T1000 (cell line): ENCODE results near the gene HOXA10.

Experiments used
- DNase-seq: peaks from one replicate; lab custom pipeline; 2025; ENCODE audit warnings: mixed read lengths; lab: John Stamatoyannopoulos, UW

The HOXA10 gene

DNA sequence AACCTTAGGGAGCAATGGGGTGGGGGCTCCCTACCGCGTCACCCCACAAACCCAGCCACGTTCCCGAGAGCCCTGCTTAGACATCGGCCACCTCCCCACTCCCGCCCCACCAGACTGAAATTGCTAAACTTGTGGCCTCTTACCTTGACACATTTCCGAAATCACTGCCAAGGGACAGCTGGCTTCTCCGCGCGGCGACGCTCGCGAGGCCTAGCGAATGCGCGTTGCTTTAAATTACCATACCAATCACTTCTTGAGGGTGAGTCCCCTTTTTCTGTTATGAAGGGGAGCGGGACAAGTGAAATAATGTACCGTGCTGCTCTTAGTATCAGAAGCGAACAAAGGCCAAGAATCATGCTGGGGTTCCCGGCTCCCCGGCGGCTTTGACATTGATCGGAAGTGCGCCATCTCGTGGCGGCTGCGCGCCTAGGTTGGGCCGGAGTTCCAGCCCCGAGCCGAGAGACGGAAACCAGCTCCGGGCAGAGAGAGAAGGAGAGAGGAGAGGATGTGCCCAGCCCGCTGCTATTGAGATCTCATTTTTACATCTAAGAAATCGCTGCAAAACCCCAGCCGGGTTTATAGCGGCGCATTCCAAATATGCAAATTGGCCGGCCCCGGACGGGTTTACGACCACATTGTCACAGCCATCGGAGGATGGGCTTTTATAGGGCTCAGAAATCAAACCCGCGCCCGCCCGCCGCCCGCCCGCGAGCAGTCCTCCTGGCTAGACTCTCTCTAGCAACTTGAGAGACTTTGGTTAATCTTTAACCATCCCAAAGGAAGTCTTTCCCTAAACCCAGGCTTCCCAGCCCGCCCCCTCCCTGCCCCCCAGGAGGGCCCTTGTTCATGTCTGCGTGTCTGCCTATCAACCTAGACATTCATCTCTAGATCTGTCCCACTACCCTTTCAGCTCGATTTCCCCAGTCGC, 5.6 kb upstream of the HOXA10 start:
- no peak for DNase-seq

DNA sequence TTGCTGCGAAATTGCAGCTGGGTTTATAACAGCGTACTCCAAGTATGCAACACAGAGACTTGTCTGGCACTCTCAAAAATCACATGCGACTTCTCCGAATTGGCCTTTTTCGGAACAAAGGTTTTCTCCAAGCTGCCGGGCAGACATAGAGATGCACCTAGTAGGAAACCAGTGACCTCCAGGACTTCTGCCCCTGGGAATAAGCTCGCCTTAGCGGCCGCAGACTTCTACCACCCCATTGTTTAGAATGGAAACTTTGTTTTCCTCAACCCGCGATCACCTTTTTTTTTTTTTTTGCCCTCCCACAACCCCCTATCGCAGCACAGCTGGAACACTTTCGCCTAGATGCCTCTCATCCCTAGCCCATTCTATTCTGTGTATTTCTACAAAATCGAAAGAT, 4.9 kb upstream of the HOXA10 start:
- no peak for DNase-seq

DNA sequence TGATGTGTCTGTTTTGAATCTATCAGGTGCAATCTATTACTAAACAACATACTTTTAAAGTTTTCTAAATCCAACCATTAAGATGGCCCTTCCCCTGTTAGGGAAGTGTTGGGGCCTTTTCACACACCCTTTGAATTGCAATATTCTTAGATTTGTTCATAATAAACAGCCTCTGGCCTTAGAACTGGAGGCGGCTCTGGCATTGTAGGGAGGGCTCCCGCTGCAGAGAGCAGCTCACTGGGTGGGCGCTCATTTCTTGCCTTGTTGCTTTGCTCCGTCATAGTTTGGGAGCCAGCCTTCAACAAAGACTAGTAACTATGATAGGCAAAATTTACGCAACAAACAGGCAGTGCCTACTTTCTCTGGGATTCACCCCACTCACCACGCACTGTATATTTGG, 4.2 kb upstream of the HOXA10 start:
- no peak for DNase-seq

DNA sequence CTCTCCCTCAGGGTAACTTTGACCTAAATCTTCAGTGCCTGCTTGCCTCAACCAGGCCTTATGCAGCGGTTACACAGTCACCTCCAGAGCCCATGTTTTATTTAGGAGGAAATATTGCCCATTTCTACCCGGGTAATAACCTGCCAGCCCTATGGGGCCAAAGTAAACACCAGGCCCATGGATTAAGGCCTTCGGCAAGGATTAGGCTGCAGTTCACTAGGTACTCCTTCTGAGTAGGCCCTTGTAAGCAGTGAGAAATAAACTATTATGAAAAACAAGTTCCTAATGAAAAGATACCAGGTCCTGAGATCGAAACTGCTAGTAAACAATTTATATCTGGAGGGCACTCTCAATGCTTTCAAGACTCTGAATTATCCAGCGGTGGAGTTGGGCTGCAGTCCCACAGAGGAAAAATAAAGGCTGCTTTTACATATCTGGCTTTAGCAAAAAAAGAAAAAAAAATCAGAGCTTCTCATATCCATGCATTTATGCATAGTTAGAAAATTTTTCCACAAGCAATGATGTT, 3.7 kb upstream of the HOXA10 start:
- no peak for DNase-seq

DNA sequence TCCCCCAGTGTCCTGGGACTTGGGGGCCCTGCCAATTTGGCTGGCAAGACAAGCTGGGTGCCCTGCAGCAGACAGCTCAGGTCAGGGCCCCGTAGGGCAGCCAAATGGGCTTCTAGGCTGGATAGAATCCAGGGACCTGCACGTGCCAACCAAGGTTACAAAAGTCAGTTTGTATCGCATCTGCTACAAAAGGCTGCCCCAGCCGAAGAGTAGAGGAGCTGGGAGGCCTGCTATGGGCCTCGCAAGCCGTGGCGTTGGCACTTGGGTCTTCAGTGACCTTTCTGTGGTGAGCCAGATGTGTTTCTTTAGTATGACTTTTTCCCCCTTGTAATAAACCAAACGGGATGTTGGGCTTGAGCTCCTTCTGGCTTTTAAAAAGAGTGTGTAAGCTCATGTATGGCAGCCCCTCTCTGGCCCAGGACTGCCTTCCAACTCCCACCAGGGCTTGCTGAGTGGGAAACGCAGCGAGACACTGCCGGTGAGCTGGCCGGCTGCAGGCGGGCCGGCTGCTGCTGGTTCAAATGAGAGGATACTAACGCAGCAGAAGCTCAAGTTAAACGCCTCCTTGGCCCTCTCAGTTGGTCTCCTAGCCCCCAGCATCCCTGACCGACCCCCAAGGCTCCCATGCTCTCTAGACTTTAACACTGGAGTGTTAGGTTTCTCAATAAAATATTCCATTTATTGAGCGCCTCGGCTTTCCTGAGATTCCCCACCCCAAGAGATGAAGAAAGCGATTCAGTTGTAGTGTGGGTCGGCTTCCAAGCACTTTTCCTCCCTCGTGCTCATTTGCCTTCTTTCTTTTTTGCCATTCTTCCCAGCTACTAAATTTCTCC, 3.1 kb upstream of the HOXA10 start:
- DNase-seq = no peak

DNA sequence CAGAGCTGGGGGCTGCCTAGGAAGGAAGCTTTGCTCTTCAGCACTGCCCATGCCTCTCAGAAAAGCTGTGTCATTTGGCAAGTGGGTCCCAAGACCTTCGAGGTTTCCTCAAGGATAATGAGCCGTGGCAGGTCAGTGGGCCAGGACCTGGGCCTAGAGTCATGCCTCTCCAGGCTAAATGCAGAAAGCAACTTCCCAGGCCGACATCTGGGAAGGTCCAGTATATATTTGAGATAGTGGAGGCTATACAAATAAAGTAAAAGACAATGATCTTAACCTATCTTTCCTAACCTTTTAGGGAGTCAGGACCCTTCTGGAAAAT, 2.4 kb upstream of the HOXA10 start:
- DNase-seq = no peak

DNA sequence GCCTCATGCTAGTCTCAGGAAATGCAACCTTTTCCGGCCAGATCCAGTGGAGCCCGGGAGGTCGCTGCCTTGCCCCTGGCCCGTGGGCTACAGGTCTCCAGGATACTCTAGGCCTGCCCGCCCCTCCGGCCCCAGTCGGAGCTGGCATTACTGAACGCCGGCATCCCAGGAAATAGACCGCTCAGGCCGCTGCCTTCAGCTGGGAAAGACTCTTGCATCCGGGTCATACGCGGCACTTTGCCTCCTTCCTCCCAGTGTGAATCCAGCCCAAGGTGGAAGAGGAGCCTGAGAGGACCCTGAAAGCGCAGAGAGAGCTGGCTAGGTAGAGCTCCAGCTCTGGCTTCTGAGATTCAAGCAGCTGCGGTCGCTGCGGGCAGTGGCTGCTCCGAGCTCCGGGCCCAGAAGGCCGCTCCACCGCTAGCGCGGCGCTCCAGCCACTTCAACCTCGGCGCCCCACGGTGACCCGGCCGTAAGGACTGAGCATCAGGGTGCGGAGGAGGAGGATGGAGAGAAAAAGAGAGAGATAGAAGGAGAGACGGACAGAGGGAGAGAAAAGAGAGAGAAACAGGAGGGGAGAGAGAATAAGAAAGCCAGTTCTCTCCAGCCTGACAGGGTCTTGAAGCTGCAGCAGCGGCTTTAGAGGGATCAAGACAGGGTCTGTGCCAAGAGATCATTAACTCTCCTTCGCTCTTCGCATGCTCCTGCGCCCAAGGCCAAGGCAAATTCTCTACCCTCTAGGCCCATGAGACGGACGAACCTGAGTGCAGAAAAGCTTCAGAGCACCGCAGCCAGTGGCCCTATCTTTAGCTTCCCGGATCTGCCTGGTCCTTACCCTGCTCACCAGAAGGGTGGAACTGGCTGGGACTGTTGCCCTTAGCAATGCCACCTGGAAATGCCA, 1.8 kb upstream of the HOXA10 start:
- DNase-seq = no peak

DNA sequence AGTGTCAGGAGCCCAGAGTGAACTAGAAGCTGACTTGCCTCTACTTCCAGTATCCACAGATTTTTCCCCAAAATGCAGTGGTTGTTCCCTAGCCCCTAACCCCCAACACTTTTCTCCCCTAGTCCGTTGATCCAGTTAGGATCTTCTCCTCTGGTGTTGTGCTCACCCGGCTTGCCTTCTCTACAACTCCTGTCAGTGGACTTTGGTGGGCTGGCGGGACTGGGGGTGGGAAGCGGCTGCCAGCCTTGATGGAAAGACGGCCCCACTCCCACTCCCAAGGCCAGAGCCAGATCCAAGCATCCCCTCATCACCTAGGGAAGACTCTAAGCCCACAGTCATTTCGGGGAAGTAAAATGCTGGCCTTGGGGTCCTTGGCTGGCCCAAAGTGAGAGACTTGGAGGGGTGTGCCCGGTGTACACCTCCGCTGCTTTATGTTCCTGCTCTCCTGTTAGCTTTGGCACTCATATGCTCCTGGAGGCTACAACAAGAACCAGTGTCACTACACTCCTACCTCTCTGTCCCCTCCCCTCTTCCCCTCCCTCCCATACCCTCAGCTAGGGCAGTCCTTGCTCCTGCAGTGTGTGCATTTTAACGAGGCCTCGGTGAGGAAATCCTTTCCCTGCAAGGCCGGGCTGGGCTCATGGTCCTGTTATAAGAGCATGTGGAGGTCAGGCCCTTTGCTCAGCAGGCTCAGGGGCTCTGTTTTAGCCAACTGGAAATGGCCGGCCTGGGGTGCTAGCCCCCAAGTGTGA, 930 bp upstream of the HOXA10 start:
- DNase-seq = no peak

DNA sequence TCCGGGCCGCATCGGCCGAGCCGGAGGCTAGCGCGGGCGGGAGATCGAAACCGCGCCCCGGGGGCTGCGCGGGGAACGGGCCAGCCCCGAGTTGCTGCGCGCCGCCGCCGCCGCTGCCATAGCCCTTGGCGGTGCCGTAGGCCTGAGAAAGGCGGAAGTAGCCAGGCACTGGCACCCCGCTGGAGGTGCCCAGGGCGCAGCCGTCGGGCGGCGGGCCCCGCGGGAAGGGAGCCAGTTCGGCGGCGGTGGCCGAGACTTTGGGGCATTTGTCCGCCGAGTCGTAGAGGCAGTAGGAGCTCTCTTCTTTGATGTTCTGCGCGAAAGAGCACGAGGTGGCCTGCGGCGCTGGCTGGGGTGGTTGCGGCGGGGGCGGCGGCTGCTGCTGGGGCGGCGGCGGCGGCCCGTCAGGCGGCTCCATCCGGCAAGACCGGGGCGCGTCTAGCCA, 587 bp downstream of the HOXA10 start:
- peak; percentile 59 for DNase-seq

DNA sequence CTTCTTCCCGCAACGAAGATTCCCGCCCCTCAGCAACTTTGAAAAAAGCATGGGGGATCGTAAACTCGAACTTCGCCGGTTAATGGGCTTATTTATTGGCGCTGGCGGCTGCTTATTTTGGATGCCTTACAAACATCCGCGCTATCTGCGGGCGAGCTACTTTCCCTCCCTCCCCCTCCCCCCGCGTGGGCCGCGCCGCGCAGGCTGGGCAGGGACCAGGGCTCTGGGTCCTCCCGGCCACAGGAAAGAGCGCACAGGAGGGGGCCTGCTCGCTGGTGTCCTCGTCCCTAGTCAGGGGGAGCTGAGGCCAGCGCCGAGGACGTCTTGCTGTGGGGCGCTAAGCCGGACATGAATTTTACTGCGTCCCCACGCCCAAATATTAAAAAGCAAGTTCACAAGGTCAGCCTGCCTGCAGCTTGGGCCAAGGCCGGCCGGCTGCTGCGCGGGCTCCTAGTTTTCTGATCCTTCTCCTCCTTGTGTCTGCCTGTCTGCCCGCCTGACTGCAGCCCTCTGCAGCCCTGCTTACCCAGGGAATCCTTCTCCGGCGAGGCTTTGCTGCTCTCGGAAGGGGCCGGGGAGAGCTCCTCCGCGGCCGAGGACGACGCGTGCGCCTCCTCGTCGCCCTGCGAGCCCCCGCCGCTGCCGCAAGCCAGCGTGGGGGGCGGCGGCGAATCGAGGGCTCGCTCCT, 1.2 kb downstream of the HOXA10 start:
- peak; percentile 61 for DNase-seq

DNA sequence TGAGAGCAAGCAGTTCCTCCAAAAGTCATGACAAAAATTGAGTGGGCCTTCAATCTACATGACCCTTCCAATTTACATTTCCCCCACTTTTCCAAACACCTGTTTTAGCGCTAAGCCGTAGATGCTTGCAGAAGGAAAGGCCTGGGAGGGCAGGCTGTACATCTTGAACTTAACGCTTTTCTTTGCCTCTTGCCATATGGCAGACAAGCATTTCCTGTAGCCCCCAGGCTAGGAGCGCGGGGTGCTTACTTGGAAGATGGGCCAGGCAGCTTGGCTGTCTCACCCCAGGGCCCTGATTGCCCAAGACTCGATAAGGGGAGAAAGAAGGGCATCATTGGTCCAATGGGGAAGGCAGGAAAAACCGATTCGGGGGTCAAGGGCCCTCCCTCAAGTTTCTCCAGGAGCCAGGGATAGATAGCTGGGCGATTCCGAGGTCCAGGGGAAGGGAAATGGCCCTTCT, 1.8 kb downstream of the HOXA10 start:
- DNase-seq = no peak

DNA sequence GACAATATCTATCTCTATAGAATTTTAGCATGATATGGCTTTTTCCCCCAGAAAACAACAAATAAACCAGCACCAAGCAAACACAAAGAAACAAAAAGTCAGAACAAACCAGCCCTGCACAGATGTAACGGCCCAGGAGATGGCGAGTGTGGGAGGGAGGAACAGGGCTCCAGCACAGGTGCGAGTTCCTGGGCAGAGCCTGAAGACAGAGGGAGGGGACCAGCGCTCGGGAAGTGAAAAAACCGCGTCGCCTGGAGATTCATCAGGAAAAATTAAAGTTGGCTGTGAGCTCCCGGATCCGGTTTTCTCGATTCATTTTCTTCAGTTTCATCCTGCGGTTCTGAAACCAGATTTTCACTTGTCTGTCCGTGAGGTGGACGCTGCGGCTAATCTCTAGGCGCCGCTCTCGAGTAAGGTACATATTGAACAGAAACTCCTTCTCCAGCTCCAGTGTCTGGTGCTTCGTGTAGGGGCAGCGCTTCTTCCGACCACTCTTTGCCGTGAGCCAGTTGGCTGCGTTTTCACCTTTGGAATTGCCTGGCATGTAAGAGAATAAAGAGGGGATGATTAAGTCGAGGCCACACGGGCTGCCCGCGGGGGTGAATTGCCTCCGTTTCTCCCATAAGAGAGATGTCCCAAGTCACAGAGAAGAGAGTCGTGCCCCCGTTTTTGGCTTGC, 2.3 kb downstream of the HOXA10 start:
- DNase-seq = no peak

DNA sequence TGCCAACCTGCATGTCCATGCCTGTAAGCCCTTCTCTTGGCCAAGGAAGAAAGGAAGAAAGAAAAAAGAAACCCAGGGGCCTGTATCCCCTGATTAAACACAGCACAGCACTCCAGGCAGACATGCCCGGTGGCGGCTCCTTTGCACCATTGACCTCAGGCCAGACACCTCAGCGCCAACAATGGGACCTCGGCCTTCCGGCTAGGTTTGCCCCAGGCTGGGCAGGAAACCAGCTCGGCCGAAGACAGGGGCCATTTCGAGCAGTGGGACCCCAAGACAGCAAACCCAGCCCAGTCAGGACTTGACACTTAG, 2.8 kb downstream of the HOXA10 start:
- no peak for DNase-seq

DNA sequence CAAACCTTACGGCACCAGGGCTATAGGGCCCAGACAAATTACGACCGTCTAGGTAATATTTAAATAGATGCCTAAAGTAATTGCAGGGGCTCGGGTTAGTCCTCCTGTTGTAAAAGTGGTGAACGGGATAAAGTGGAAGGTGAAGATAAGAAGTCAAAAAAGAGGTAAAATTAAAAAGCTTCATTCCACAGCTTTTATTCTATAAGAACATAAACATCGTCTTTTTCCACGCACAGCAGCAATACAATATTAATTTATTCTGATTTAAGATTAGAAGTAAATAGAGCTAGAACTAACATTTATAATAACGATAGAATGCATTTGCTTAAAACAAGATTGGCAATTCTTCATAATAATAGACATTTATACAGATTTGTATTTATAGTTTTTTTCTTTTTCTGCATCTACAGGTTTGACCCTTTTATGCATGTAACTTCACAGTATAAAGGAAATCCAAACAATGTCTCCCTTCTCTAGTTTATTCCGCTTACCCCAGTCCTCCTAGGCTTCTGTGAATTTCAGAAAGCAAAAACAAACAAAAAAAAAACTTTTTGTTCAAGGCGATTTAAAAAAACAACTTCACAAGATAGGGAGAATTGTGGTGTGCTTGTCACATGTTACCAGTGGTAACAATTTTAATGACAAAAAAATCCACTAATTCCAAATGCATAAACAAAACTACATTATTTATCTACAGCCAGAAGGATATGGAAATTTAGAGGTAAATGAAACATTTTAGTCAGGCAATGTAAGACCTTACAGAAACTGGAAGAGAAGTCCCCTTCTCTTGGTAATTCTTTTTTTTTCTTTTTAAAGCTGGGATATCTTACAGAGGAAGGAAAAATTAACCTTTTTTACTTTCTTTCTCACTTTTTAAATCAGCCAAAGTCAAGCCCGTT, 3.4 kb downstream of the HOXA10 start:
- DNase-seq = no peak

DNA sequence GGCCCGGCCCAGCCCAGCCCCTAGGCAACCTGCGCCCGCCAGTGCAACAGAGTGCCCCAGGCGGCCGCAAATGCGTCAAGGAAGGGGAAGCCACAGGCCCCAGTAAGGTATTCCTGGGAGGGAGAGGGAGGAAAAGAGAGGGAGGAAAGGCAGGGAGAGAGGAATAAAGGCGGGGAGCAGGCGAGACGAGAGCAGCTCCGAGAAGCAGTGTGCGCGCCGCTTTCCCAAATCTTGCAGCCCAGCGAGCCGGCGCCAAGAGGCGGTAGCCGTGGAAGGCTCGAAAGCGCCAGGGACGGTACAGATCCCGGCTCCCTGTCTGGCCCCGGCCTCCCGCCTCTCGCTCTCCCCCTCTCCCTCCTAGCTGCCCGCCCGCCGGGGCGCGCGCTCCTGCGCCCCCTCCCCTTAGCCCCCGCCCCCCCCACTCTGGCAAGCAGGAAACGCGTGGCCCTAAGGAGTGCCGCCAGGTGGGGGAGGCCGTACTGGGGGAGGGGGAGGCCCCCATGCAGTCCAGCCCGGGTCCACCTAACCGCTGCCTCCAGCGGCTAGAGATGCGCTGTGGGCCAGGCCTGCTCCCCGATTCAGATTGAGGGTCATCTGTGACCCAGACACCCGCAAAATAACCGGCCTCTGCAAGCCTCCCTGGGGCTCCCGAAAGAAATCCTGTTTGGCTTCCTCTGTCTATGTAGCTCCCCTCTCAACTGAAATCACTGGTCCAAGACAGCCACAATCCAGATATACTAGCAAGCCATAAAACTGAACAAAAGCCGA, 4.3 kb downstream of the HOXA10 start:
- DNase-seq = no peak

DNA sequence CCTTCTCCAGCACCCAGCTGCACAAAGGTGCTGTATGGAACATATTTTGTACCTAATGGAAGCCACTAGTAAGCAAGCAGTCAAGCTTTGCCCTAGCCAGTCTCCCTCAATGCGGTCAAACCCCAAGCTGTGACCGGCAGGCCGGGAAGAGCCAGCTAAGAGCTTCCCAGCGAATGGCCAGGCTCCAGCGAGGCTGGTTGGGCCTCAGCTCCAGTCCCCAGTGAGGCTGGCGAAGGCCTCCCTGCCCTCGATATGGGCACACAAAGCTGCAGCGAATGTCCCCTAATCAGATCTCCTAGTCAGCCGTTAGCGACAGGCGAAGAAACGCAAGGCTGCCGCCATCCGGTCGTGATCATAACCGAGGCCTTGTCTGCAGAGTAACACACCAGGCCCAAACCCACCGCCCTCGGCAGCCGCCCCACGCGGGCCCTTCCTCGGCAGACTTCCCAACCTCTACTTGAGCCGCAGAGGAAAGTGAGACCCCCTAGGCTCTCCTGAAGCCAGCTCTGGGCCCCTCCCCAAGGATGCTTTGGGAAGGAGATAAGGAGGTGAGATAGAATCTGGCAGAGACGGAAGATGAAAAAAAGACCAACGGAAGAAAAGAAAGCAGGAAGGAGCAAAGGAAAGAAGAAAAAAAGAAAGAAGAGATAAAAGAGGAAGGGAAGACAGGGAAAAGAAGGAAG, 5.7 kb downstream of the HOXA10 start:
- no peak for DNase-seq

DNA sequence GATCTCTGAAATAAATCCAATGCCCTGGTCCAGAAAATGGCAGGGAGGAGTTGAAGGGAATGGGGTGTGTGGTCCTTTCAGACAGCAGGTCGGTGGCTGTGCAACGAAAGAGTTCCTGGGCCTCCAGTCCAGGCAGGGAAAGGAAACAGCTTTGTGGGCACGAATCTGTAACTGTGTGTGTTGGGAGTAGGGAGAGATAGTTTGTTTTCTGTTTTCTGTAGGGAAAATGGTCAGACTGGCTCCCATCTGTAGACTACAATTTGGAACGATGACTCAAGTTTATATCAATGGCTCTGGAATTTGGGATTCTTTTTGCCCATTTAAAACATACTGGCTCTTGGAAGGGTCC, 6.2 kb downstream of the HOXA10 start:
- no peak for DNase-seq
